Activated CD4-positive, alpha-beta T cell treated with anti-CD3 and anti-CD28 coated beads, Interleukin-2, amount 50 U/mL, for 4 hours (primary cell): Measurements from ENCODE around the gene BACE2.

Source experiments
- DNase-seq, 2 experiments: peaks; one replicate each; pipeline ENCODE4 v3.0.0-alpha.2; 2020

Gene BACE2

GRCh38 chr21:41325138-41325912 lies 157.4 kb downstream of the BACE2 start:
- DNase-seq, result no peak

DNA sequence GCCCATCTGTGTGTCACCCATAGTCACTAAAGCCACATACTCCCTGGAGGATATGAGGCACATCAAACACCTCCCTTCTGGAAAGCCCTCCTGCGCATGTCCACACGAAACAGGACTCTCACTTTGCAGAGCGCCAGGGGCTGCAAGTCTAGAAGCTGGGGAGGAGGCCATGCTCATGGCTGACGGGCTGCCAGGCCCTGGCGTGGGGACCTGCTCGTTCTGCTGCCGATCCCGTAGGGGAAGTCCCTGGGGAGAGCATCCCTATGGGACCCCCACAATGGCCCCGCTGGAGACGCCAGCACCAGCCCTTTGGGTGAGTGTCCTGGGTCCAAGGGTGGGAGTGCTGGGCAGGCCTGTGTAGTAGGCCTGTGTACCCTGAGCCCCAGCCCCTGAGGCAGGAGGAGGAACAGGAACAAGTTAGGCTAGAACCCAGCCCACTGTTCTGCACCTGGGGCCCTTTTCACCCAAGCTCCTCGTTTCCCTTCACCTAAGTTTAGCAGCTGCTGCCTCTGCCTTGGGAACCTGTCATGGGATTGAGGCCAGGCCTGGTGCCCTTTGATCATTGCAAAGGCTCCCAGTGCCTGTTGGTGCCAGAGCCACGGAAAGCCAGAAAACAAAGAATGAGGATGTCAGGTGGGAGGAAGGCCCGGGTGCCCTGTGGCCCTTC lies 158.6 kb downstream of the BACE2 start:
- DNase-seq, result no peak

GRCh38 chr21:41327753-41328152 lies 159.8 kb downstream of the BACE2 start:
- no peak for DNase-seq

DNA sequence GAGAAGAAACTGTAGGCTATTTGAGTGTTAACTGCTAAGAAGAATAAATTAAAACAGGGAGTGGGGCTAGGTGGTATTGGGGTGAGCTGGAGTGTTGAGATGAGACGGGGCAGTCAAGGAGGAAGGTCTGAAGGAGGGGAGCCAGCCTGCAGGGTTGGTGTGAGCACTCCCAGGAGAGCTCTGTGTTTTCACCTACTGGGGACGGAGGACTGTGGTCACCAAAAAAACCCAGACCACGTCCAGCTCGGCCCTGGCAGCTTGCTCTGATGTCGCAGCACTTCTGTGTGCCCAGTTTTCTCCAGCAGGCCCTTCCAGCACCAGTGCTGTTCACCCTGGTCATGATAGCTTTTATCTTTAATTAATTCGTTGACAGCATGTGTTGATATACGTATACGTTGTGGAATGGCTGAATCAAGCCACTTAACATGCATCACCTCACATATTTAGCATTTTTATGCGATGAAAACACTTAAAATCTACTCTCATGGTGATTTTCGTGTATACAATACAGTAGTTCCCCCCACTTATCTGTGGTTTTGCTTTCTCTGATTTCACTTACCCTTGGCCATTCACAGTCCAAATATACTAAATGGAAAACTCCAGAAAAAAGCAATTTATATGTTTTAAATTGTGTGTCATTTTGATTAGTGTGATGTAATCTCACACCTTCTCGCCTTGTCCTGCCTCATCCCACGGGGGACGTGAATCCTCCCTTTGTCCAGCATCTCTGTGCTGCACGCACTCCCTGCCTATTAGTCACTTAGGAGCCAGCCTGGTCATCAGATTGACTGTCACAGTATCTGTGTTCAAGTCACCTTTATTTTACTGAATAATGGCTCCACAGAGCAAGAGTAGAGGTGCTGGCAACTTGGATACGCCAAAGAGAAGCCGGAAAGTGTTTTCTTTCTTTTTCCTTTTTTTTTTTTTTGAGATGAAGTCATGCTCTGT lies 161.0 kb downstream of the BACE2 start:
- no peak for DNase-seq
